A172 (cell line): ENCODE measurements around the gene ZNF226. TPM values are rescaled to one million over a fixed set of nuclear protein-coding genes. Genes with fewer than 3 reads are reported as not detected.
"Not testable (repeated sequence)": the region's sequence is repeated elsewhere in the genome, so short reads cannot be mapped to it uniquely, and the experiment has no call there.

ENCODE experiments used
- DNase-seq: peaks from one replicate; pipeline ENCODE4 v3.0.0-alpha.2; 2015; ENCODE audit warnings: low spot score
- total RNA-seq: library from RNA; depleted of rRNA; stranded (reverse); fragments of >200 nt; shearing (Covaris generic); gene quantifications from 2 replicates; pipeline ENCODE4 v1.2.3, GENCODE V29; 2014; rRNA removed

Gene ZNF226
- 23.8 and 30.3 TPM in 2 replicates for total RNA-seq

- DNase-seq: peak; percentile 99
Measured at GRCh38 chr19:44164673-44165512, at the start of gene ZNF226. ZNF226 (plus strand) TSS chr19:44165100; CDS start chr19:44170081, 4,981 bp downstream.

GRCh38 chr19:44121162-44121561, 43.7 kb upstream of the ZNF226 start:
- not testable (repeated sequence) for DNase-seq

GRCh38 chr19:44131955-44132354, 32.9 kb upstream of the ZNF226 start:
- no peak for DNase-seq

- peak; percentile 66 for DNase-seq
Measured at GRCh38 chr19:44141191-44142058, 23.5 kb upstream of the ZNF226 start, which contains the start of gene ZNF234. ZNF234 (plus strand) TSS chr19:44141554; CDS start chr19:44144633, 3,079 bp downstream.

- no peak for DNase-seq
Measured at GRCh38 chr19:44142059-44142433, 22.9 kb upstream of the ZNF226 start.

- DNase-seq: no peak
Measured at GRCh38 chr19:44149776-44150175, 15.1 kb upstream of the ZNF226 start.

- DNase-seq: no peak
Measured at GRCh38 chr19:44151491-44151890, 13.4 kb upstream of the ZNF226 start.

GRCh38 chr19:44156475-44156874, 8.4 kb upstream of the ZNF226 start:
- DNase-seq: no peak

- DNase-seq: no peak
Measured at GRCh38 chr19:44163789-44164188, 1.1 kb upstream of the ZNF226 start.

- DNase-seq: no peak
Measured at GRCh38 chr19:44164327-44164672, 600 bp upstream of the ZNF226 start.

GRCh38 chr19:44170660-44171059, 5.8 kb downstream of the ZNF226 start:
- DNase-seq: not testable (repeated sequence)

- no peak for DNase-seq
Measured at GRCh38 chr19:44176590-44176989, 11.7 kb downstream of the ZNF226 start.

GRCh38 chr19:44180968-44181367, 16.1 kb downstream of the ZNF226 start:
- DNase-seq: no peak

- no peak for DNase-seq
Measured at GRCh38 chr19:44182145-44182544, 17.2 kb downstream of the ZNF226 start.

GRCh38 chr19:44190020-44190419, 25.1 kb downstream of the ZNF226 start:
- DNase-seq: no peak

GRCh38 chr19:44192127-44192526, 27.2 kb downstream of the ZNF226 start:
- no peak for DNase-seq

- no peak for DNase-seq
Measured at GRCh38 chr19:44196772-44197171, 31.9 kb downstream of the ZNF226 start.

GRCh38 chr19:44202470-44202869, 37.6 kb downstream of the ZNF226 start:
- peak; percentile 10 for DNase-seq

GRCh38 chr19:44202974-44203373, 38.1 kb downstream of the ZNF226 start:
- no peak for DNase-seq

GRCh38 chr19:44203877-44204276, 39.0 kb downstream of the ZNF226 start:
- not testable (repeated sequence) for DNase-seq

- DNase-seq: no peak
Measured at GRCh38 chr19:44204772-44205171, 39.9 kb downstream of the ZNF226 start.

GRCh38 chr19:44207126-44207803, 42.4 kb downstream of the ZNF226 start:
- DNase-seq: peak; percentile 94
